Choroid plexus epithelial cell (primary cell): ENCODE data around the gene HOXC9.

ENCODE experiments used
- DNase-seq: peaks from one replicate; pipeline ENCODE4 v3.0.0-alpha.2; 2010; ENCODE audit warnings: low read depth
- H3K4me3 ChIP-seq: 2 replicates; pipeline ENCODE4 v1.5.1; 2011; ENCODE audit warnings: low read depth, mild to moderate bottlenecking, control low read depth, low read length, moderate library complexity
- CTCF ChIP-seq: conservative IDR thresholded peaks from 2 replicates; pipeline ENCODE4 v1.5.1; 2011; ENCODE audit warnings: low read depth, mild to moderate bottlenecking, control low read depth, inconsistent platforms, low read length, moderate library complexity

The HOXC9 gene

GRCh38 chr12:53969588-53970259 is 30.2 kb upstream of the HOXC9 start:
- DNase-seq: no peak
- TF ChIP-seq CTCF: no peak
- H3K4me3 ChIP-seq: no peak overlapping the region

GRCh38 chr12:53970451-53970850 is 29.5 kb upstream of the HOXC9 start:
- H3K4me3 ChIP-seq: no peak overlapping the region
- TF ChIP-seq CTCF: no peak
- no peak for DNase-seq

GRCh38 chr12:53971129-53971528 is 28.8 kb upstream of the HOXC9 start:
- TF ChIP-seq CTCF: no peak
- no peak for DNase-seq
- H3K4me3 ChIP-seq: no peak overlapping the region

DNA sequence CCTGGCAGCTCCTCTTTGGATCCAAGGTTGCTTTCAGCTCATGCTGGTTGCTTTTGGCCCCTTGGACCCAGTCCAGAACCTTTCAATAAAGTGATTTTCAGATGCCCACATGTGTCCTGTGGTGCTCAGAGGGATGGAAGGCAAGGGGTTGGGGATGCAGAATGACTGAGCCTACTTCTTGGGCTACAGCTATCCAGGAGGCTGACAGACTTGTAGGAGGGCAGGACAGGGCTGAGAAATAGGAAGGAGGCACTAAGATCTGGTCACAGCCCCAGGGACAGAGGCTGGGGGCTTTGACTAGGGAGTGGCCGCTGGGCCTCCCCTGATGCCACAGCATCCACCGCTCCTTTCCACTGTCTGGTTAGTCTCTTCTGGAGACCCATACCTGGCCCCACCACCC is 28.3 kb upstream of the HOXC9 start:
- no peak overlapping the region for H3K4me3 ChIP-seq
- no peak for TF ChIP-seq CTCF
- DNase-seq: no peak

- DNase-seq: no peak
- no peak for TF ChIP-seq CTCF
- no peak overlapping the region for H3K4me3 ChIP-seq
Measured at GRCh38 chr12:53972152-53972702, 27.7 kb upstream of the HOXC9 start.

GRCh38 chr12:53972722-53973235 is 27.2 kb upstream of the HOXC9 start, which contains the start of gene HOXC11:
Gene HOXC11 (plus strand): TSS chr12:53973126. CDS start chr12:53973242, 116 bp downstream.
- no peak for TF ChIP-seq CTCF
- no peak within 1 kb of the TSS for H3K4me3 ChIP-seq

More at GRCh38 chr12:53972722-53973235, 27.2 kb upstream of the HOXC9 start, which contains the start of gene HOXC11:
- no peak for DNase-seq
